Measurements from ENCODE around the gene NEMP2.

- no peak for TF ChIP-seq CTCF (conservative IDR thresholded peaks at IDR 0.05)
- no peak for TF ChIP-seq ZFX (IDR thresholded peaks at IDR 0.05)
Observed at GRCh38 chr2:190540048-190540447, 5.5 kb upstream of the NEMP2 start.
